ENCODE measurements around the gene FGF2.
"Not testable (repeated sequence)": the region's sequence is repeated elsewhere in the genome, so short reads cannot be mapped to it uniquely, and the experiment has no call there.

FGF2 gene

DNA sequence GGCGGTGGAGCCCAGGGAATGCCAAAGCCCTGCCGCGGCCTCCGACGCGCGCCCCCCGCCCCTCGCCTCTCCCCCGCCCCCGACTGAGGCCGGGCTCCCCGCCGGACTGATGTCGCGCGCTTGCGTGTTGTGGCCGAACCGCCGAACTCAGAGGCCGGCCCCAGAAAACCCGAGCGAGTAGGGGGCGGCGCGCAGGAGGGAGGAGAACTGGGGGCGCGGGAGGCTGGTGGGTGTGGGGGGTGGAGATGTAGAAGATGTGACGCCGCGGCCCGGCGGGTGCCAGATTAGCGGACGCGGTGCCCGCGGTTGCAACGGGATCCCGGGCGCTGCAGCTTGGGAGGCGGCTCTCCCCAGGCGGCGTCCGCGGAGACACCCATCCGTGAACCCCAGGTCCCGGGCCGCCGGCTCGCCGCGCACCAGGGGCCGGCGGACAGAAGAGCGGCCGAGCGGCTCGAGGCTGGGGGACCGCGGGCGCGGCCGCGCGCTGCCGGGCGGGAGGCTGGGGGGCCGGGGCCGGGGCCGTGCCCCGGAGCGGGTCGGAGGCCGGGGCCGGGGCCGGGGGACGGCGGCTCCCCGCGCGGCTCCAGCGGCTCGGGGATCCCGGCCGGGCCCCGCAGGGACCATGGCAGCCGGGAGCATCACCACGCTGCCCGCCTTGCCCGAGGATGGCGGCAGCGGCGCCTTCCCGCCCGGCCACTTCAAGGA is at the start of gene FGF2:
Gene FGF2, plus strand, starts transcription at position 279 of the 705 bp plus-strand sequence. Its CDS starts 344 bp downstream, at position 623.
- no peak for DNase-seq (ENCODE audit: extremely low read depth in 1 of 2, low read depth in 1 of 2)

DNA sequence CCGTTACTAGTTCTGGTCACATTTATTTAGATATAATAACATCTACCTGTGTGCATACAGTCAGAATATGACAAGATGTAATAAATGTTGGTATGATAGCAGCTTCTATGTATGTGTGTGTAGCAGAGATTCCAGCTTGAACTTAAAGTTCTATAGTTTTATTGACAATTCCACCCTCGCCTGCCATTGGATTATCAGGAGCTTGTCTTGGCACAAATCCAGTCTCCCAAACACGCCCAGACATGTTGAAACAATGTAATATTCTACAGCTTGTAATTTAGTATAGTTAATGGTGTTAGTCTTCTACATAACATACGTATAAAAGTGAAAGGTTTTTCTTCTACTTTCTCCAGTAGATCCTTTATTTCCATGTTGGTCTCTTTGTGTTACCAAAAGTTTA is 49.7 kb upstream of the FGF2 start:
- no peak for DNase-seq (ENCODE audit: extremely low read depth in 1 of 2, low read depth in 1 of 2)

DNA sequence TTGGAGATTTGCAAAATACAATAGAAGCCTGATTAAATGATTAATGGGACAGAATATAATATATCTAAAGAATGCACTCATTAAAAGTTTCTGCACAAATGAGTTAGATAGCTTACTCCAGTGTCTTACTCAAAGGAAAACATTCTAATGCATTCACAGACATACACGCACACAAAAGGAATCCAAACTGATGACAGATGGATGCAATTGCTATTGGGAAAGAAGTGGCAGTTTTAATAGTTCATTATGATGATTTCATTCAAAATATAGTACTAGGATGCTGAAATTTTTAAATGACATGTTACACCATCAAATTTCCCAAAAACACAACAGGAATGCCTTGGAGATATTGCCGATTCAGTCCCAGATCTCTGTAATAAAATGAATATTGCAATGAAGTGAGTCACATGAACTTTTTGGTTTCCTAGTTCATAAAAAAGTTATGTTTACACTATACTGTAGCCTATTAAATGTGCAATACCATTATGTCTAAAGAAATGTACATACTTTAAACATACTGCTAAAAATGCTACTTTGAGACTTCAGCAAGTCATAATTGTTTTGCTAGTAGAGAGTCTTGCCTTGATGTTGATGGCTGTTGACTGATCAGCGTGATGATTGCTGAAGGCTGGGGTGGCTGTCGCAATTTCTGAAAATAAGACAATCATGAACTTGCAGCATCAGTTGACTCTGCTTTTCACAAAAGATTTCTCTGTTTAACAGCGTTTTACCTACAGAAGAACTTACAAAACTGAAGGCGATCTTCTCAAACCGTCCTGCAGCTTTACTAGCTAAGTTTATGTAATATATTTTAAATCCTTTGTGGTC is 48.6 kb upstream of the FGF2 start:
- DNase-seq (ENCODE audit: extremely low read depth in 1 of 2, low read depth in 1 of 2): no peak

DNA sequence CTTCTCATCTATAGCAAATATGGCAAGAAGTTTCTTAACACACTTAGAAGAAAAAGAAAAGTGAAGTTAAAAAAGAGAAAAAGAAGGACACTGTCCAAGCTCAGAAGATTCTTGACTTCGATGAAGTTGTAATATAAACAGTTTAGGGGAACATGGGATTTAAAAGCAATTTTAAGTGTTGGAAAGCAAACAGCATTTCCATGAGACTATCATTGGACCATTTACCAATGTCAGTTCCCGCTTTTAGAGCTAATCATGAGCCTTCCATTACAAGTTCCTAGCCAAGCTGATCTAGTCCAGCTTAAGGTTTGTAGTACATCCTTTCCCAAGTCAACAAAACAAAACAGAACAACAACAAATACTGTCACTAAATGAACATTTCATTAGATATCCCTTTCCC is 45.1 kb upstream of the FGF2 start:
- DNase-seq (ENCODE audit: extremely low read depth in 1 of 2, low read depth in 1 of 2): no peak

DNA sequence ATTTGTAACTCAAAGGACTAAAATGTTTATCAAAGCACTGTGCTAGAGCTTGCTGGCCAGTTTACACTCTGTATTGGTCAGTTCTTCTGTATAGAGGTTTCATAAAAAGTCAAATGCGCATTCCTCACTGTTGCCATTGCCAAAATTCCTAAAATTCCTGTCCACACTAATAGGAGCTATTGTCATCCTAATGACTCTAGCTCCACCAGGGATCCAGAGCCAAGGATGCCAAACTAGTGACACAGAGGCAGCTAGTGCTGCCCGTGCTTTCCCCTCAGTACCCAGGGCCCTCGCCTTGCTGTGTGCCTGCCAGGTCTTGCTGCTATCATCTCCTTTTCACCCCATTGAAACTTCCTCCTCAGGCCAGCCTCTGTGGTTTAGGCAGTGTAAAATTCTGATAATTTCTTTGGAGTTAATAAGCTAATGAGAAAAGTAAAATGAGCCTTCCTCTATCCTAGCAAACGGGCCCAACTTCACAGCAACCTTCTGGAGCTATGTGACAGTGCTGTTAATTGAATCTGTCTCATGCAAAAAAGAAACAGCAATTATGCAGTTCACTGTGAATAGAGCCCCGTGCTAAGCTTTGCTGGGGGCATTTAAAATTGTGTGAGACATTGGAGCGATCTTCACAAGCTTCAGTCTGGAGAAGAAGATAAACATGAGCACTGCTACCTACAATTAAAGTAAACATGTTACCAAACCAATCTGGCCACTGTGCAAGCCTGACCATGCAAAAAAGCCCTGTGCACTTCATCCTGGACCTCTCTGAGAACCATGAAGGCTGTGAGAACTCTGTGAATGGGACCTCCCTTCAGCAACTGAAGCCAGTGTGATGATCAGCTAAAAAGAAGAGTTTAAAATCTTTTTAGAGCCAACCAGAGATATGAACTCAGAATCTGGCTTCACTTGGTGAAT is 43.1 kb upstream of the FGF2 start:
- DNase-seq (ENCODE audit: extremely low read depth in 1 of 2, low read depth in 1 of 2): no peak

DNA sequence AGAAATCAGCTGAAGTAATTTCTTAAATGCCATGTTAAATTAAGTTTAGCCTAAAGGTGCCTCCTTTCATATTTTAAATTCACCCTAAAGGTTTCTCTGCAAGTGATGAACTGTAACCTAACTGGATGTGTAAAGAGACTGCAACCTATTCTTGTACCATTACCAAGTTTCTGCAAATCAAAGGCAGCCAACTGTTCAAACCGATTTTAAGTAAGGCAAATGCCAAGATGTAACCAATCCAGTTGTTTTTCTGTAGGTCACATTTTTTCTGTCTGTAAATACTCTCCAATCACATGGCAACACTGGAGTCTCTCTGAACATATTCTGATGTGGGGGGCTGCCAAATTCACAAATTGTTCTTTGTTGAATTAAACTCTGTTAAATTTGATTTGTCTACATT is 42.4 kb upstream of the FGF2 start:
- no peak for DNase-seq (ENCODE audit: extremely low read depth in 1 of 2, low read depth in 1 of 2)

DNA sequence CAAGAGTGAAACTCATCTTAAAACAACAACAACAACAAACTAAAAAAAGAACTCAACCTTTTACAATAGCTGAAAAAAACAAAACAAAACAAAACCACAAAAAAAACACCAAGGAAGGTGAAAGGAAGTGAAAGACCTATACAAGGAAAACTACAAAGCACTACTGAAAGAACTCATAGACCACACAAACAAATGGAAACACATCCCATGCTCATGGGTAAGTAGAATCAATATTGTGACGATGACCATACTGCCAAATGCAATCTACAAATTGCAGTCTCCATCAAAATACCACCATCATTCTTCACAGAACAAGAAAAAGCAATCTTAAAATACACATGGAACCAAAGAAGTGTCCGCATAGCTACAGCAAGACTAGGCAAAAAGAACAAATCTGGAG is 41.5 kb upstream of the FGF2 start:
- DNase-seq (ENCODE audit: extremely low read depth in 1 of 2, low read depth in 1 of 2): no peak

DNA sequence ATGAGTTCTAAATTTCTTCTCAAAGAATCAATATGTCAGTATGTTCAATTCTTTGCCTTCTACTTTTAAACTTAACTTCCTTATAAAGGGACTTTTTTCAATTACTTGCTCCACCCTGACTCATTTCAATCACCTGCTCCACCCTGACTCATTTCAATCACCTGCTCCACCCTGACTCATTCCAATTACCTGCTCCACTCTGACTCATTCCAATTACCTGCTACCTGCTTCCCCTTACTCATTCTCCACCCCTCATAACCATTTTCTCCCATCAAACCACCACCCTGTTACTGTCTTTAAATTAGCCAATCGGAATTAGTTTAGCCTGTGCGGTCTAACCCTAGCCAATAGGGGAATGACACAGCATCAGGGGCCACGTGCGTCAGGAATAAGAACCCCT is 40.3 kb upstream of the FGF2 start:
- DNase-seq (ENCODE audit: extremely low read depth in 1 of 2, low read depth in 1 of 2): not testable (repeated sequence)

DNA sequence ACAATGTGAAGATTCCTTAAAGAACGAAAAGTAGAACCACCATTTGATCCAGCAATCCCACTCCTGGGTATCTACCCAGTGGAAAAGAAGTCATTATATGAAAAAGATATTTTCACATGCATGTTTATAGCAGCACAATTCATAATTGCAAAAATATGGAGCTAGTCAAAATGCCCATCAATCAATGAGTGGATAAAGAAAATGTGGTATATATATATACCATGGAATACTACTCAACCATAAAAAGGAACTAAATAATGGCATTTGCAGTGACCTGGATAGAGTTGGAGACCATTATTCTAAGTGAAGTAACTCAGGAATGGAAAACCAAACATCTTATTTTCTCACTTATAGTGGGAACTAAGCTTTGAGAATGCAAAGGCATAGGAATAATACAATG is 39.7 kb upstream of the FGF2 start:
- not testable (repeated sequence) for DNase-seq (ENCODE audit: extremely low read depth in 1 of 2, low read depth in 1 of 2)

DNA sequence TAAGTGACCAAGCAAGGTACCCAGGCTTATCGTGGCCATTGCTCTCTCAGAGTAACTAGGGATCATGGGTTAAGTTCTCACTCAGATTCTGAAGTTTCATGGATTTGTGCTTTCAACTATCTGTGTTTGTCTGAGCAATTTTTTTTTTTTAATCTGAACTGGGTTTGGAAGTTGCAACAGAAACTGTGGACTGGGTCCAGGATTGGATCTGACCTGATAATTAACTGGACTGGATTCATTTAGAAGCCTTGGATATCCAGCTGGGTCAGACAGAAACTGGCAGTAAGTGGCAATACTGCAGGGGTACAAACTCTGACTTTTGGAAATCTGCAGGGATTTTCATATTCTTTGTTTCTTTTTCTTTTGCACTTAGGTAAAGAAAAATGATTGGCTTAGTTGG is 38.7 kb upstream of the FGF2 start:
- no peak for DNase-seq (ENCODE audit: extremely low read depth in 1 of 2, low read depth in 1 of 2)

DNA sequence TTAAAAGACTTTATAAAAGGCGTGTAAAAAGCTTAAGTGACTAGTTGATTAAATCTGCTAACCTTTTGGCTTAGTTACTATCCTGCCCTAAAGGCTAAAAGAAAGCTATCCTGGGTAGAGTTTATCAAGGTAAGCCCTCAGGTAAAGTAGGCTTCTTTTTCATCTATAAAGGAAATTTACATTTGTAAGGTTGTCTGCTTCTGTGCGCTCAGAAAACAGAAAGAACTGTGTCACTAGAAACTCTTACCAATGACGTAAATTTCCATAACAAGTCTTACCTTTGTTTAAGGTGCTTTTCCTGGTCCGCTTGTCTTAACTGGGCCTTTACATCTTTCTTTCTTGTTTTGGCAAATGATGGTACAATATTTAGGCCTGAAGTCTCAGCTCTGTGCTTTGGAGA is 37.7 kb upstream of the FGF2 start:
- DNase-seq (ENCODE audit: extremely low read depth in 1 of 2, low read depth in 1 of 2): no peak

DNA sequence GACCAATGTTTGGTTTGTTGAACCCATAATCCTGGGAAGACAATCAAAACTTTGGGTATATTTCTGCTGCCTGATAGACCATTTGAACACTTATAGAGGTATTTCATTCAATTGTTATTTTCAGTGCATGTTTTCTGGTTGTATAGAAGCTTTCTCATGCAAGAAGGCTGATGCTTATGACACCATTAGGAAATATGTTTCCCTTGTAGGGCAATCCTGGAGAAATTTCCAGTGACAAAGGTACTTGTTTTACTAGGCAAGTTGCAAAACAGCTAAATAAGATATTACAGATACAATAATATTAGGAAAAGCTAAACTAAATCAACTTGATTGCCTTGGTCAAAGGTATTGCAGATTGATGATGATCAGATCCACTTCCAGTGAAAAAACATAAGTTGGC is 32.8 kb upstream of the FGF2 start:
- no peak for DNase-seq (ENCODE audit: extremely low read depth in 1 of 2, low read depth in 1 of 2)

DNA sequence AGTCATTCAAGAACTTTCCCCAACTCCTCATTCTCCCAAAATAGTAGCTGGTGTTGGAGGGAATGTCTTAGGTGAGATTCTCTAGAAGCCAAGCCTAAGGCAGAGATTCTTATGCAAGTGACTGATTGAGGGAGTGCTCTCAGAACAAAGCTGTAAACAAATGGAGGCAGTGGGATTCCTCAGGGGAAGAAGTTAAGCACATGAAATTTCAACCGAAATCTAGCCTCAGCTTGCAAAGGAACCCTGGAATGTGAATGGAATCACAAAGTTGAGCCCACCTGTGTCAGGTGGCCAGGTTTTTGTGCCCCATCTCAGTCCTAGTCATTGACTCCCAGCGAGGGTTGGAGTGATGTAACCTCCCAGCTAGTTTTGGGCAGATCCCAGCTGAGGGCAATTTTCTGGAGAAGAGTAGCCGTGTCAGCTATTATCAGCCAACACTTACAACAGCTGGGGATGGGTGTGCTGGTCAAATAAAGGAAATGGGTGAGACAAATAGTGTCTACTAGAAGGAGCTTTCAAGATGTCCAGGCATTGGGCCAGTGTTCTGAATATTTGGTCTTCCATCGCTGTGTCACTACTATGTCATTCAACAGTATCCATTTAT is 29.7 kb upstream of the FGF2 start:
- DNase-seq (ENCODE audit: extremely low read depth in 1 of 2, low read depth in 1 of 2): no peak

DNA sequence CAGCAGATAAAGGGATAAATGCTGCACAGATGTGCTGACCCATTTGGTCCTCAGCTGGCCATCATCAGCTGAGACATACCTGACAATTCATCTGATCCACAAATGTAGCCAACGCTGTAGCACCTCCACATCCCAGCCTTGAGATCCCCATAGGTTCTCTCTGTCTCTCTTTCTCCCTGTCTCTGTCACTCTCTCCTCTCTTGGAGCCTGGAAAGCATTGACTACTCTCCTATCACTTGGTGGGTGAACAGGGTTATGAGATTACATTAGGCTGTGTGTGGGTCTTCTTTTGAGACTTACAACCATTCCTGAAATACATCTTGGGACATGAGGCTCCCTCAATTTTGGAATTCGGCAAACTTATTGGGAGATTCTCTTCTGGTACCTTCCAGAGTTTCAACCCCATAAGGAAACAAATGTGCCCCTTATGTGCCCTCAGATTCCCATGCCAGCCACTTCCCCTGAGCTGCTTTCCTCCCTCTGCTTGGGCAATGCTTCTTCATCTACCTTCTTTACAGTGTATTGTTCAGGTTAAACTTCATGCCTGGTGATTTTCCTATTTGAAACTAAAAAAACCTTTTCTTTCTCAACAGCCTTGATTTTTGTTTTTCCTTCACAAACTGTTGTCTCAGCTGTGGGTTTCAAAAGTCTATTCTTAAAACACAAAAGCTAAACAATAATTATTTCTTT is 29.1 kb upstream of the FGF2 start:
- no peak for DNase-seq (ENCODE audit: extremely low read depth in 1 of 2, low read depth in 1 of 2)

DNA sequence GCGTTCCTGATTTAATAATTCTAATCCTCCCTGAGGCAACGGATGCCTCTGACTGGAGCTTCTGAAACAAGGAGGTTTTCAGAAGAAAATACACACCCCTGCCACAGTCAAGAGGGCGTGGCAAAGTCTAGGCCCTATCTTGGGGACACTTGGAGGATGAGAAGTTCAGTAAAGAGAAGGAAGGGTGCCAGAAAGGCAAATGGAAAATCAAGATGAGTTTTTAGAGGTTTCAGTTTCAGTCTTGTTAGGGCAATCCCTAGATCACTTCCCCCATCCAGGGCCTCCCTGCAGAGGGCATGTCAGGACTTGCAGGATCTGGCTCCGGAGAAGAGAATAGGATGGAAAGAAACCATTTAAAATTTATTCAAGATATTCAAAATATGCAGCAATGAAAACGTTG is 28.5 kb upstream of the FGF2 start:
- no peak for DNase-seq (ENCODE audit: extremely low read depth in 1 of 2, low read depth in 1 of 2)

DNA sequence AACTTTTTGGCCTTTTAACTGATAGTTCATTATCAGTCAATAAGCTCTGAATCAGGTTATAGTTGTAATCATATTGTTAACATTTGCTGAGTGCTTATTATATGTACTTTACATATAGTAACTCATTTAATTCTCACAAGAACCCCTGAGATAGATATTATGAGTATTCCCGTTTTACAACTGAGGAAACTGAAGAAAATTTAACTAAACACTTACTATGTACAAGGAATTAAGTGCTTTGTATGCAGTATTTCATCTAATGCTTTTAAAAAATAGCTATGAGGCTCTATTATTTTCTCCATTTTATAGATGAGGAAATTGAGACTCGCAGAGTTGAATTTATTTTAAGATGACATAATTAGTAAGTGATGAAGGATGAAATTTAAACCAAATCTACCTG is 27.7 kb upstream of the FGF2 start:
- no peak for DNase-seq (ENCODE audit: extremely low read depth in 1 of 2, low read depth in 1 of 2)

DNA sequence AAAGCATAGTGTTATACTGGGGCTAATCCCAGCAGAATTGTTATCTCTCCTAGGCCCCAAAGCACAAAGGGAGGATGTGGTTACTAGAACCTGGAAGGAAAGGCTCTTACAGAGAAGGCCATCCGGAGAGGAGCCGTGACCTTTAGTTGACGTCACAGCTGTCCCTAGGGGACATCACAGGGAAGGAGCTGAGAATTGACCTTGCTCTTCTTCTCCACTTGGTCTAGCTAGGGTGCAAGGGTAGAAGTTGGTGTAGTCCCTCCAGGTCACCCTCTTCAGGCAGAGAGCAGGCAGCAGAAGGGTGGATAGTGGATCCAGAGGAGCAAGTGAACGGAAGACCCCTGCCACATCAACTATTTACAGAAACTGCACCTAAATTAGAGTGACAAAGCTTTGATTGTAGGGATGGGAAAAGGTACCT is 22.8 kb upstream of the FGF2 start:
- DNase-seq (ENCODE audit: extremely low read depth in 1 of 2, low read depth in 1 of 2): no peak

DNA sequence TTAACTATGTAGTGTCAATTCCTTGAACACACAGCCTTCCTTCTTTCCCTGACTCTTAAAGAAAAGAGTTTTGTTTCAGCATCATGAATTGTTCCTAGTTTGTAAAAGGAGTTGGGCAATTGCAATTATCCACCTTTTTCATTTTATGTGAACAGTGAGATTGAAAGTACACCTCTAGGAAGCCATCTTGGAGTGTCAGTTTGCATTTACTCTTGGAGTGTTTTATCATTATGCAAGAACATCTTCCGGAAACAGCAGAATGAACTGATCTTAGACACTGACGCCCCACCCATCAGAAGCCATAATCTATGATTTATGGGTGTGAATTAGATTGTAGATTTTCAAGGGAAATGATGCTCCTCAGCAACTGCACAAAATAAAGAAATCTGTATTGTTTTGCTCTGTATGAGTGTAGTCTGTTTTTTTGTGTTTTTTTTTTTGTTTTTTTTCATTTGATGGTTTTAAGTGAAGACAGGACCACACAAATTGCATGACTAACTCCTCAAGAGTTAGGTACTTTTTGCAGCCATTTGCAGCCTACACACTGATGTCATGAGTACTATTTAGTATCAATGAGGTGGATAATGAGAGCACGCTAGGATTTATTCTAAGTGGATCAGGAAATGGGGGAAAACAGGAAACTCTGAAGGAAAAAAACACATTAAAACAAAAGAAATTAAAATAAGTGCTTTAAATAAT is 19.5 kb upstream of the FGF2 start:
- DNase-seq (ENCODE audit: extremely low read depth in 1 of 2, low read depth in 1 of 2): no peak

DNA sequence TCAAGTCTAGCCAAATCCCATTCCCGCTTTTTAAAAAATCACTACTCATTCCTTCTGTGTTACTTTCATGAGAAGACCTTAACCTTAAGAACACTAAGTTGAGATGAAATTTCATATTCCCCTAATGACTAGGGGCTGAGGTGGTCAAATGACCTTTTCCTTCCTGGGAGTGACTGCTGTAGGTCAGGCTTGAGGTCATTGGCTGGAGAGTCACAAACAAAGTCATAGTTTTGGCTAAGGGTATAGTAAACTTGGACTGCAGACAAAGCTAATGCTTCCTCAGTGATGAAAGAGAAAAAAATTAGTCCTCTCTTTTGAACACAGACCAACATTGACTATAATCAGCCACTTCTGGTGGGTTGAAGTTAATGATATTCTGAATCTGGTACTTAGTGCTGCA is 16.0 kb upstream of the FGF2 start:
- DNase-seq (ENCODE audit: extremely low read depth in 1 of 2, low read depth in 1 of 2): no peak

DNA sequence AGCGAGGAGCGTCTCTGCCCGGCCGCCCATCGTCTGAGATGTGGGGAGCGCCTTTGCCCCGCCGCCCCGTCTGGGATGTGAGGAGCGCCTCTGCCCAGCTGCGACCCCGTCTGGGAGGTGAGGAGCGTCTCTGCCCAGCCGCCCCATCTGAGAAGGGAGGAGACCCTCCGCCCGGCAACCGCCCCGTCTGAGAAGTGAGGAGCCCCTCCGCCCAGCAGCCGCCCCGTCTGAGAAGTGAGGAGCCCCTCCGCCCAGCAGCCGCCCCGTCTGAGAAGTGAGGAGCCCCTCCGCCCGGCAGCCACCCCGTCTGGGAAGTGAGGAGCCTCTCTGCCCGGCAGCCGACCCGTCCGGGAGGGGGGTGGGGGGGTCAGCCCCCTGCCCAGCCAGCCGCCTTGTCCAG is 14.8 kb upstream of the FGF2 start:
- DNase-seq (ENCODE audit: extremely low read depth in 1 of 2, low read depth in 1 of 2): not testable (repeated sequence)

All from activated CD8-positive, alpha-beta memory T cell treated with anti-CD3 and anti-CD28 coated beads for 1 hour (primary cell).